Neuron (in vitro differentiated cells): Measurements from ENCODE around the gene MCC.

Experiments
- H2AFZ ChIP-seq: one replicate; pipeline ENCODE4 v1.6.1; 2013; ENCODE audit warnings: low read depth, mild to moderate bottlenecking, inconsistent platforms, low read length, moderate library complexity
- H3K27me3 ChIP-seq: one replicate; pipeline ENCODE4 v1.6.1; 2013; ENCODE audit warnings: low read length; ENCODE audit not compliant: insufficient read depth
- H3K36me3 ChIP-seq: one replicate; pipeline ENCODE4 v1.6.1; 2013; ENCODE audit warnings: low read length; ENCODE audit not compliant: insufficient read depth
- H3K4me1 ChIP-seq: one replicate; pipeline ENCODE4 v1.6.1; 2013; ENCODE audit warnings: low read length; ENCODE audit not compliant: insufficient read depth
- H3K4me3 ChIP-seq: 2 replicates; pipeline ENCODE4 v1.5.1; 2013; ENCODE audit warnings: mild to moderate bottlenecking, low read length, moderate library complexity
- H3K9me3 ChIP-seq: one replicate; pipeline ENCODE4 v1.6.1; 2013; ENCODE audit warnings: low read length

Gene MCC

DNA sequence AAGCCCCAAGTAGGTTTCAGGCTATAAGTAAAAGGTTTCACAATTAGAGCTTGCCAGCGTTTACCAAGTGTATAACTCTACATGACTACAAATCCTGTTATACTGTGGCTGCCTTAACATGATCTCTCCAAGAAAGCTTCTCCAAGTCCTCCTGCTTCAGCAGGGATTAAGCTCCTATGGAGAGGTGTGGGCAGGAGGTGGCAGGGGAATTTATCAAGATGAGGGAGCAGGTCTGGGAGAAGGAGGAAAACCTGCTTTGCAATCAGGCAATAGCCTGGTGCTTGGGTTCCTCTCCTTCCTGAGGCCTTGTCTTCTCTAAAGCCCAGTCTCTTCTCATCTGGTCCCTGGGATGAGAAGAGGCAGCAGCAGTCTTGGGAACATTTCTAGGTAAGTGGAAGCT lies 188.7 kb downstream of the MCC start:
- no peaks in the 10 kb centered on the region for H3K27me3 ChIP-seq
- H2AFZ ChIP-seq: no peak overlapping the region
- no peaks in the 10 kb centered on the region for H3K9me3 ChIP-seq
- no peak overlapping the region for H3K4me3 ChIP-seq
- peaks cover 16% of the 10 kb centered on the region for H3K4me1 ChIP-seq
- H3K36me3 ChIP-seq: no peaks in the 10 kb centered on the region

DNA sequence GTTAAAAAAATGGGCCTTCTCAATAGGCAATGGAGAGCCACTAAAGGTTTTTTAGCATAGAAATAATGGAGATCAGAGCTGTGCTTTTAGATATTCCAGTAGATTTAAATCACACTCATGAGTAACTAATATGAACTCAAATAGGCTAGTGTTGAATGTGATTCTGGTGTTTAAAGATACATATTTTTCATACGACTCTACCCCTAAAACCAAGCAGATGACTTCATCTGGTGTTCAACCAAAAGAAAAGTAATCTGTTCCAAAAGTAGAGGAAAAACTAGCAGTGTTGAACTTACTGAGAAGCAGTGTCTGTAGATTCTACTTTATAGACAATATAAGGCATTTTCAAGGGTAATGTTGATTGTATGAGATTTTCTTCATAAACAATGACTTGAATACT lies 191.6 kb downstream of the MCC start:
- Histone ChIP-seq H3K9me3 (no peaks in the 10 kb centered on the region), H3K27me3 (no peaks in the 10 kb centered on the region), H2AFZ (no peak overlapping the region), H3K4me3 (no peak overlapping the region), H3K36me3 (no peaks in the 10 kb centered on the region), H3K4me1 (peaks cover 26% of the 10 kb centered on the region)

DNA sequence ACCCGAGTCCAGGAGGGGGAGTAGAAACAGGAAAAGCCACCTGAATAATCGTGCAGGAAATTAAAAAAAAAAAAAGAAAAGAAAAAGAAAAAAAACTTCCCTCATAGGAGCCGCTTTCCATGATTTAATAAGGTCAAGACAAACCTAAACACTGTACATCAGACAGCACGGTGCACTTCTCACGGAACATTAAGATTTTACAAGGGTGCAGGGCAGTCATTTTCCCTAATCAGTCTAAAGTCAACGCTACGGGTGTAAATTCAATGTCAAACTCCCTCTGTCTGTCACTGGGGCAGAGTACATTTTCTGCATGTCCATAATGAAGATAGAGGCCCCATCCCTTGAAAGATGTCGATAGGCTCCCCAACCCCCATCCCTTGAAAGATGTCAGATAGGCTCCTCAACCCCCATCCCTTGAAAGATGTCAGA lies 193.1 kb downstream of the MCC start:
- Histone ChIP-seq H3K27me3 (no peaks in the 10 kb centered on the region), H3K36me3 (no peaks in the 10 kb centered on the region), H2AFZ (peak overlapping the region; percentile 75), H3K4me1 (peaks cover 26% of the 10 kb centered on the region), H3K4me3 (peak overlapping the region; percentile 81), H3K9me3 (no peaks in the 10 kb centered on the region)

GRCh38 chr5:113294311-113295110 lies 193.7 kb downstream of the MCC start:
- no peaks in the 10 kb centered on the region for H3K36me3 ChIP-seq
- H2AFZ ChIP-seq: peak overlapping the region; percentile 75
- no peaks in the 10 kb centered on the region for H3K9me3 ChIP-seq
- no peaks in the 10 kb centered on the region for H3K27me3 ChIP-seq
- H3K4me1 ChIP-seq: peaks cover 32% of the 10 kb centered on the region
- peak overlapping the region; percentile 81 for H3K4me3 ChIP-seq

DNA sequence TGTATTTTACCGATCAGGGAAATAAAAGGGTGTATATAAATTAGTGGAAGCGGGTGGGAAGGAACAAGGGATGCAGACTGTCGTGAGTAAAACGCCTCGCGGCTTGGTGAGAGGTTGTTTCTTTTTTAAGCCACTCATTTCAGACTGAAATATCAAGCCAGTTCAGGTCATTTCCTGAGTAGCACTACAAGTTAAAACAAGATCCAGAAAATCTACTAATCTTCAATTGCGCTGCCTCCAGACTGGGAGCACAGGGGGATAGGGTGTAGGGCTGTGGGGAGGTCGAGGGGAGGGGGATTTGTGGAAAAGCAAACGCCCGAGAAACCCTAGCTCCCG lies 194.3 kb downstream of the MCC start:
- Histone ChIP-seq H3K4me3 (peak overlapping the region; percentile 81), H3K9me3 (no peaks in the 10 kb centered on the region), H3K36me3 (no peaks in the 10 kb centered on the region), H3K27me3 (no peaks in the 10 kb centered on the region), H2AFZ (peak overlapping the region; percentile 75), H3K4me1 (peaks cover 32% of the 10 kb centered on the region)

- Histone ChIP-seq H3K27me3 (no peaks in the 10 kb centered on the region), H3K4me1 (peaks cover 32% of the 10 kb centered on the region), H3K36me3 (no peaks in the 10 kb centered on the region), H3K9me3 (no peaks in the 10 kb centered on the region), H3K4me3 (peak overlapping the region; percentile 81), H2AFZ (peak overlapping the region; percentile 75)
These were observed 194.9 kb downstream of the MCC start for GRCh38 chr5:113293068-113293974.

DNA sequence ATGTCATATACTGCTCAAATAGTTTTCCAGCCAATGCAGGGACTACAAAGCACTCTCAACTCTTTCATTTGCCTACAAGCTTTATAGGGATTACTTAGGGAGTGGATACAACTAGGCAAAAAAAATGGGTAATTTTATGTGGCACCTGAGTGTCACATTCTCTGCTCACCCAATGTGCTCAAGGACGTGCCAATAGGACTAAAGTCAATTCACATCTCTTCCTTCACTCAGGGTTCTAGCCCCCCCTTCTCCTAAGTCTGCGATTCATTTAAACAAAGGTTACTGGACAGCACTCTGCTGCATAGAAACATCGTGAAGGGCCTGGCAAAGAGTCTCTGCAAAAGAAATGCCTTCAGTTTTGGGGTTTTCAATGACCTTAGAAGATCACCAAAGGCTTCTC lies 195.8 kb downstream of the MCC start:
- H3K27me3 ChIP-seq: no peaks in the 10 kb centered on the region
- peaks cover 32% of the 10 kb centered on the region for H3K4me1 ChIP-seq
- no peaks in the 10 kb centered on the region for H3K36me3 ChIP-seq
- H3K4me3 ChIP-seq: peak overlapping the region; percentile 81
- H2AFZ ChIP-seq: no peak overlapping the region
- H3K9me3 ChIP-seq: no peaks in the 10 kb centered on the region

DNA sequence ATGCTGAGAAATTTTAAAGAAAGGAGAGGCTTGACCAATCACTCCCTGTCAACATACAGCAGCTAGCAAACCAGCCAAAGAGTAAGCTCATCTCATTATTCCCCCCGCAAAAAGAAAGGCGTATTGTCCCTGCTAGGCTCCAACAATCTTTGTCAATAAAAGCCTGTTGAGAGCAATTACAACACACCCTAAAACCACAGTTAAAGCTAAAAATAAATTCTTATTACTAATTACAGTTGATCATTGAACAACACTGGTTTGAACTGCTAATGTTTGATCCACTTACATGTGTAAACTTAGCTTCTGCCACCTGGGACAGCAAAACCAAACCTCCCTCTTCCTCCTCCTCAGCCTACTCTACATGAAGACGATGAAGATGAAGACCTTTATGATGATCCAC lies 204.7 kb downstream of the MCC start:
- Histone ChIP-seq H2AFZ (no peak overlapping the region), H3K9me3 (no peaks in the 10 kb centered on the region), H3K27me3 (no peaks in the 10 kb centered on the region), H3K36me3 (no peaks in the 10 kb centered on the region), H3K4me1 (no peaks in the 10 kb centered on the region), H3K4me3 (no peak overlapping the region)

DNA sequence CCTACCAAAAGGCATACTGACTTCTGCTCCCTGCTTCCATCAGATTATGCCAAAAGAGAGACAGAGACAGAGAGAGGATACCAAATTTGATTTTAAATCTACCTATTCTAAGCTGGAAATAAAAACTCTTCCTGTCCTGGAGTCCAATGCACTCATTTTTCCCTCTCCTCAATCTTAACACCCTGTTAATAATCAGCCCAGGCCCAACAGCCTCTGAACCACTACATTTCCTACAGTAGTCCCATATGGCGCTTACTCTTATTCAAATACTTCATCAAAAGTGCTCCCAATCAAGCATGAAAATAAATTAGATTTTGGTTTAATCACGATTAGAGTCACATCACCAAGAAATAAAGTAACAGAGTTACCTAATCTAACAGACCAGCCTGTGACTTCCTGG lies 205.8 kb downstream of the MCC start:
- Histone ChIP-seq H3K36me3 (no peaks in the 10 kb centered on the region), H3K4me1 (no peaks in the 10 kb centered on the region), H3K9me3 (no peaks in the 10 kb centered on the region), H3K27me3 (no peaks in the 10 kb centered on the region), H2AFZ (no peak overlapping the region), H3K4me3 (no peak overlapping the region)

GRCh38 chr5:113281194-113281593 lies 207.1 kb downstream of the MCC start:
- H3K9me3 ChIP-seq: no peaks in the 10 kb centered on the region
- no peak overlapping the region for H2AFZ ChIP-seq
- no peaks in the 10 kb centered on the region for H3K27me3 ChIP-seq
- no peaks in the 10 kb centered on the region for H3K4me1 ChIP-seq
- no peak overlapping the region for H3K4me3 ChIP-seq
- no peaks in the 10 kb centered on the region for H3K36me3 ChIP-seq

- Histone ChIP-seq H3K4me1 (peaks cover 4% of the 10 kb centered on the region), H3K36me3 (no peaks in the 10 kb centered on the region), H3K27me3 (no peaks in the 10 kb centered on the region), H3K4me3 (no peak overlapping the region), H3K9me3 (no peaks in the 10 kb centered on the region), H2AFZ (no peak overlapping the region)
These were observed 207.7 kb downstream of the MCC start for GRCh38 chr5:113280541-113280940.

GRCh38 chr5:113278976-113279375 lies 209.3 kb downstream of the MCC start:
- no peaks in the 10 kb centered on the region for H3K36me3 ChIP-seq
- H3K4me3 ChIP-seq: no peak overlapping the region
- no peaks in the 10 kb centered on the region for H3K27me3 ChIP-seq
- H3K9me3 ChIP-seq: no peaks in the 10 kb centered on the region
- peaks cover 18% of the 10 kb centered on the region for H3K4me1 ChIP-seq
- H2AFZ ChIP-seq: no peak overlapping the region

DNA sequence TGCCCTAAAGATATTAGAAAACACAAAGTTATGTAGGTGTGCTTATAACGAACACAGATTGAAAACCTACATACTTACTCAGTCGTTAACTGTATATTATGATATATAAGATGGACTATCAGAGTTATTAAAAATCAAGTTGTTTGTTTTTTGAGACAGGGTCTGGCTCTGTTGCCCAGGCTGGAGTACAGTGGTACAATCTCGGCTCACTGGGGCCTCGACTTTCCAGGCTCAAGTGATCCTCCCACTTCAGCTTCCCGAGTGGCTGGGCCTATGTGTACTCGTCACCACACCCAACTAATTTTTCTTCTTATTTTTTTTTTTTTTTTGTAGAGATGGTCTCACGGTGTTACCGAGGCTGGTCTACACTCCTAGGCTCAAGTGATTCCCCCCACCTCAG lies 211.8 kb downstream of the MCC start:
- H3K4me3 ChIP-seq: no peak overlapping the region
- H2AFZ ChIP-seq: no peak overlapping the region
- H3K9me3 ChIP-seq: no peaks in the 10 kb centered on the region
- H3K36me3 ChIP-seq: no peaks in the 10 kb centered on the region
- H3K4me1 ChIP-seq: peaks cover 35% of the 10 kb centered on the region
- no peaks in the 10 kb centered on the region for H3K27me3 ChIP-seq
